Measurements from ENCODE around the gene MAP3K3. TPM values are rescaled to one million over a fixed set of nuclear protein-coding genes. Genes with fewer than 3 reads are reported as not detected.

The MAP3K3 gene
- total RNA-seq, 1 experiment from 2014 or later: 24.3 TPM

- peaks cover 8% of the 10 kb centered on the region for H3K23me2 ChIP-seq (ENCODE audit: insufficient read length, low read depth, low read length, poor library complexity, severe bottlenecking)
- no peak overlapping the region for H2BK12ac ChIP-seq (ENCODE audit: insufficient read length, low read depth, low read length)
- no peak for DNase-seq
- H2BK120ac ChIP-seq (ENCODE audit: low read depth, low read length, poor library complexity, severe bottlenecking): no peak overlapping the region
- no peak overlapping the region for H3K9ac ChIP-seq (ENCODE audit: extremely low read depth, insufficient read length, low read length)
- H4K8ac ChIP-seq (replicated peaks; ENCODE audit: insufficient read length, low read depth, low read length): no peak overlapping the region
- H2BK15ac ChIP-seq (ENCODE audit: low read depth, low read length): no peak overlapping the region
- no peaks in the 10 kb centered on the region for H3K27me3 ChIP-seq (ENCODE audit: insufficient read depth, low read length)
- no peak overlapping the region for H4K91ac ChIP-seq (ENCODE audit: insufficient read length, low read depth, low read length)
- H3K4ac ChIP-seq (ENCODE audit: low read depth, low read length): no peak overlapping the region
- no CpG with 5 or more reads among the region's 9 CpGs for WGBS (ENCODE audit: extremely low coverage, insufficient read length, low lambda C conversion rate)
- no peaks in the 10 kb centered on the region for H3K9me3 ChIP-seq (ENCODE audit: control insufficient read depth, low read depth, low read length)
- H3K14ac ChIP-seq (ENCODE audit: insufficient read depth, low read length): no peak overlapping the region
- Mint-ChIP-seq H3K4me1 (peaks cover 16 to 23% of the 10 kb centered on the region in 2 experiments), H3K4me3 (no peak overlapping the region), H3K27ac (no peak overlapping the region), H3K36me3 (ENCODE audit: insufficient read depth in 1 of 3, low read depth in 3 of 3) (peaks cover 13 to 54% (median 35%) of the 10 kb centered on the region in 3 experiments), H3K27me3 (ENCODE audit: low read depth) (peaks cover 5% of the 10 kb centered on the region), H3K9me3 (no peaks in the 10 kb centered on the region)
- H4K5ac ChIP-seq (ENCODE audit: insufficient read length, low read depth, low read length): no peak overlapping the region
- H3K56ac ChIP-seq (ENCODE audit: insufficient read length, low read depth, low read length): no peak overlapping the region
- H3K79me1 ChIP-seq (ENCODE audit: insufficient read depth, low read depth, low read length, poor library complexity, severe bottlenecking): no peaks in the 10 kb centered on the region
- no peak for TF ChIP-seq CTCF (conservative IDR thresholded peaks at IDR 0.05)
- H3K79me2 ChIP-seq (ENCODE audit: insufficient read depth, low read length): no peaks in the 10 kb centered on the region
- no peak overlapping the region for H3K27ac ChIP-seq (ENCODE audit: insufficient read length, low read depth, low read length)
- H3K4me1 ChIP-seq (ENCODE audit: insufficient read depth, low read length): no peaks in the 10 kb centered on the region
- H2AK5ac ChIP-seq (ENCODE audit: insufficient read length, low read length): no peak overlapping the region
- H4K20me1 ChIP-seq (ENCODE audit: control insufficient read depth, insufficient read depth, insufficient read length): no peaks in the 10 kb centered on the region
- no peak overlapping the region for H3K18ac ChIP-seq (ENCODE audit: insufficient read length, low read depth, low read length)
- H2BK5ac ChIP-seq (ENCODE audit: insufficient read length, low read length): no peak overlapping the region
- no peak overlapping the region for H3T11ph ChIP-seq (ENCODE audit: low read length)
- H2BK20ac ChIP-seq (ENCODE audit: low read depth, low read length, poor library complexity, severe bottlenecking): no peak overlapping the region
- no peak overlapping the region for H2AFZ ChIP-seq (ENCODE audit: low read length)
- H3K23ac ChIP-seq (ENCODE audit: insufficient read length, low read depth, low read length): no peak overlapping the region
- no peak overlapping the region for H3K4me2 ChIP-seq (ENCODE audit: insufficient read depth, insufficient read length, low read length)
Measured at GRCh38 chr17:63704836-63705235, 82.6 kb downstream of the MAP3K3 start.
